Suppressor macrophage treated with lipopolysaccharide for 1 hour (primary cell): ENCODE data around the gene MCOLN1.
A peak's percentile ranks its signal among the peaks of the same experiment; 100 is the strongest.
"Not testable (repeated sequence)": the region's sequence is repeated elsewhere in the genome, so short reads cannot be mapped to it uniquely, and the experiment has no call there.

Experiments
- DNase-seq, 3 donors: peaks; one replicate each; pipeline ENCODE4 v3.0.0-alpha.2; 2020 to 2022

Gene MCOLN1

DNA sequence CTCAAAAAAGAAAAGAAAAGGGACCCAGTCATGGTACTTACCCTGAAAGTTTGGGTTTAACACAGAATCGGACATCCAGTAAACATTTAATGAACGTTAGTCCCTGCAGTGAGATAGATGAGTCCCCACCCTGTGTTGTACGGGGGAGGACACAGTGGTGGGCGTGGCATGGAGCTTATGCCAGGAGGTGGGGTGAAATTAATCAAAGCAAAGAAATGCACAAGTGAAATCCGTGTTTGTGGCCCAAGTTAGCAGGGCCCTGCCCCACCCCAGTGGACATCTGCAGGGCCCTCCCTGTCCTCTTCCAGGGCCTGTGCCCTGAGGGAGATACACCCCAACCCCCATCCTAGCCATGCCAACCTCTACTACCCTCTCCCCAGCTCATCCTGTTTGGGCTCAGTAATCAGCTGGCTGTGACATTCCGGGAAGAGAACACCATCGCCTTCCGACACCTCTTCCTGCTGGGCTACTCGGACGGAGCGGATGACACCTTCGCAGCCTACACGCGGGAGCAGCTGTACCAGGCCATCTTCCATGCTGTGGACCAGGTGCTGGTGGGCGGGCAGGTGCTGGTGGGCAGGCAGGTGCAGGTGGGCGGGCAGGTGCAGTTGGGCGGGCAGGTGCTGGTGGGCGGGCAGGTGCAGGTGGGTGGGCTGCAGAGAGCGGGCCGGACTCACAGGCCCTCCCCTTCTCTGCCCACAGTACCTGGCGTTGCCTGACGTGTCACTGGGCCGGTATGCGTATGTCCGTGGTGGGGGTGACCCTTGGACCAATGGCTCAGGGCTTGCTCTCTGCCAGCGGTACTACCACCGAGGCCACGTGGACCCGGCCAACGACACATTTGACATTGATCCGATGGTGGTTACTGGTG, 3.9 kb downstream of the MCOLN1 start:
- DNase-seq, result no peak

DNA sequence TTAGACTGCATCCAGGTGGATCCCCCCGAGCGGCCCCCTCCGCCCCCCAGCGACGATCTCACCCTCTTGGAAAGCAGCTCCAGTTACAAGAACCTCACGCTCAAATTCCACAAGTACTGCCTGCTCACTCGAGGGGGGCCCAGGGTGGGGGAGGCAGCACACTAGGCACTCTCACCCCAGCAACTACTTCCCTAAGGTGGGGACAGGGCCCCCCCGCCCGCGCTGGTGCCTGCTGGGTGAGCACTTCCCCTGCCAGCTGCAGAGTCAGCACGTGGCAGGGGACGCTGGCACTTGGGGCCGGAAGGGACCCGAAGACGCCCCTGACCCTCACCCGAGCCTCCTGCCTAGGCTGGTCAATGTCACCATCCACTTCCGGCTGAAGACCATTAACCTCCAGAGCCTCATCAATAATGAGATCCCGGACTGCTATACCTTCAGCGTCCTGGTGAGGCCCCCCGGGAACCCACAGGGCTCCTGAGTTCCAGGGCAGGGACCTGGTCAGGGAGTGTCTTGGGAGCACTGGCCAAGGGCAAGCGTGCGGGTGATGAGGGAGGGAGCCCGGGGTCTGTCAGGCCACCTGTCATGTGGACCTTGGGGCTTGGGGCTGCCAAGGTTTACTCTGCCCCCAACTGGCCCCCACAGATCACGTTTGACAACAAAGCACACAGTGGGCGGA, 5.2 kb downstream of the MCOLN1 start:
- DNase-seq, result peak; percentile 32 to 57 (median 34)

DNA sequence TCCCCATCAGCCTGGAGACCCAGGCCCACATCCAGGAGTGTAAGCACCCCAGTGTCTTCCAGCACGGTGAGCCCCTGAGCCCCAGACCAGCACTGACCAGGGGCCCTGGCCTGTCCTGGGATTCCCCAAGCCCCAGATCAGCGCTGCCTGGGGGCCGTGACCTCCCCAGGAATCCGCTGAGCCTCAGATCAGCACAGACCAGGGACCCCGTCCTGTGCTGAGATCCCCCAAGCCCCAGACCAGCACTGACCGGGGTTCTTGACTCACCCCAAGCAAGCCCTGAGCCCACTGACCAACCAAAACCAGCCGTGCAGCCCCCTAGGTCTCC, 5.7 kb downstream of the MCOLN1 start:
- DNase-seq, result no peak

DNA sequence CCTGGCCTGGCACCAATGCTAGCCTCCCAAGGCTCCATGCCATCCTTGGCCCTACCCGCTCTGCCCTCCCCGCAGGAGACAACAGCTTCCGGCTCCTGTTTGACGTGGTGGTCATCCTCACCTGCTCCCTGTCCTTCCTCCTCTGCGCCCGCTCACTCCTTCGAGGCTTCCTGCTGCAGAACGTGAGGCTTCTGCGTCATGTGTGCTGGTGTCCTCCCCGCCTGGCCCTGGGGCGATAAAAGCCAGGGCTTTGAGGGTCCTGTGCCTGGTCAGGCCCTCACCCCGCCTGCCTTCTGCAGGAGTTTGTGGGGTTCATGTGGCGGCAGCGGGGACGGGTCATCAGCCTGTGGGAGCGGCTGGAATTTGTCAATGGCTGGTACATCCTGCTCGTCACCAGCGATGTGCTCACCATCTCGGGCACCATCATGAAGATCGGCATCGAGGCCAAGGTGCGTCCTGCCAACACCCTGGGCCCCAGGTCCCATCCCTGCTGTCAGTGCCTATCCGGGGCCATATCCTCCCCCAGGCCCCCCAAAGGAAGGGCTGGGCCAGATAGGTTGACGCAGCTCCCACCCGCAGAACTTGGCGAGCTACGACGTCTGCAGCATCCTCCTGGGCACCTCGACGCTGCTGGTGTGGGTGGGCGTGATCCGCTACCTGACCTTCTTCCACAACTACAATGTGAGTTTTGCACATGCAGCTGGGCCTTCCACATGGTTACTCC, 6.3 kb downstream of the MCOLN1 start:
- no peak for DNase-seq

DNA sequence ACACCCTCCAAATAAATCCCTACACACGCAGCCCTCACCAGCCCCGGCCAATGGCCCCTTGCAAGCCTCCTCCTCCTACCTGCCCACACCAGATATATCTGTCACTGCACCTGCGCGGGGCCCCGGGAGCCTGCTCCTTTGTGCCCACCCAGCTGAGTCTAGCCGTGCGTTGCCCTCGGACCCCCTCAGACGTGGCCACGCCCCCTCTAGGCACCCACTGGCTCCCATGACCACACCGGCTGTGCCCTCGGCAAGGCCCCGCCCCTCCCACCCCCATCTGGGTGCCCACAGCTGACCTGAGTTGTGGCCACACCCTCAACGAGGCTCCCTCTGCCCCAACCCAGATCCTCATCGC, 6.8 kb downstream of the MCOLN1 start:
- DNase-seq, result no peak

DNA sequence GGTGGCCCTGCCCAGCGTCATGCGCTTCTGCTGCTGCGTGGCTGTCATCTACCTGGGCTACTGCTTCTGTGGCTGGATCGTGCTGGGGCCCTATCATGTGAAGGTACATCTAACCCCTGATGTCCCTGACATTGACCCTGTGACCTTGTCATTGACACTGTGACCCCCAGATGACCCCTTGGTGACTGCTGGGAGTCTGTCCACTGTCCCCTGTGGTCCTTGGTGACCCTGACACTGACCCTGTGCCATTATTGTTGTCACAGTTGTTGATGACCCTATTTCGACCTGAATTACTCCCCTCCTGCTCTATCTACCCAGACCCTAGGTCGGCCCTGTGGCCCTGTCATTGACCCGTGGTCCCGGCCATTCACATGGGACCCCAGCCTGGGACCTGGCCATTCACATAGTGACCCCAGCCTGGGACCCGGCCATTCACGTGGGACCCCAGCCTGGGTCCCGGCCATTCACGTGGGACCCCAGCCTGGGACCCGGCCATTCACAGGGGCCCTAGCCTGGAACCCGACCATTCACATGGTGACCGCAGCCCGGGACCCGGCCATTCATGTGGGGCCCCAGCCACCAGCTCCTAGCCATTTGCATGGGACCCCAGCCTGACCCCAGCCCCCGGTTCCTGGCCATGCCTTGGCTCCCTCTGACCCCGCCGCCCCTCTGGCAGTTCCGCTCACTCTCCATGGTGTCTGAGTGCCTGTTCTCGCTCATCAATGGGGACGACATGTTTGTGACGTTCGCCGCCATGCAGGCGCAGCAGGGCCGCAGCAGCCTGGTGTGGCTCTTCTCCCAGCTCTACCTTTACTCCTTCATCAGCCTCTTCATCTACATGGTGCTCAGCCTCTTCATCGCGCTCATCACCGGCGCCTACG, 7.4 kb downstream of the MCOLN1 start:
- DNase-seq, result no peak

DNA sequence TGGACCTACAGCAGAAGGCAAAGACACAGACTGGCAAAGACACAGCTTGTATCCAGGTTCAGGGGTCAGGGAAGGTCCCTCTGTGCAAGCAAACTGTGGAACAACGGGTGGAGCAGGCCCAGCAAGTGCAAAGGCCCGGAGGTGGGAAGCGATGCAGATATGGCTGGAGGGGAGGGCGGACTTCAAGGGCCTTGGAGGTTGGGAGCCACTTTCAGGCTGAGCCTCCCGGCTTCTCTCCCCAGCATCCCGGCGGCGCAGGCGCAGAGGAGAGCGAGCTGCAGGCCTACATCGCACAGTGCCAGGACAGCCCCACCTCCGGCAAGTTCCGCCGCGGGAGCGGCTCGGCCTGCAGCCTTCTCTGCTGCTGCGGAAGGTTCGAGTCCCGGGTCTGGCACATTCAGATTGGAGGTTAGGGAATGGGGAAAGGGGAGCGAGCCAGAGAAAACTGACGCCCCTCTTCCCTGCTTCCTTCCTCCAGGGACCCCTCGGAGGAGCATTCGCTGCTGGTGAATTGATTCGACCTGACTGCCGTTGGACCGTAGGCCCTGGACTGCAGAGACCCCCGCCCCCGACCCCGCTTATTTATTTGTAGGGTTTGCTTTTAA, 11.0 kb downstream of the MCOLN1 start:
- DNase-seq, result no peak

DNA sequence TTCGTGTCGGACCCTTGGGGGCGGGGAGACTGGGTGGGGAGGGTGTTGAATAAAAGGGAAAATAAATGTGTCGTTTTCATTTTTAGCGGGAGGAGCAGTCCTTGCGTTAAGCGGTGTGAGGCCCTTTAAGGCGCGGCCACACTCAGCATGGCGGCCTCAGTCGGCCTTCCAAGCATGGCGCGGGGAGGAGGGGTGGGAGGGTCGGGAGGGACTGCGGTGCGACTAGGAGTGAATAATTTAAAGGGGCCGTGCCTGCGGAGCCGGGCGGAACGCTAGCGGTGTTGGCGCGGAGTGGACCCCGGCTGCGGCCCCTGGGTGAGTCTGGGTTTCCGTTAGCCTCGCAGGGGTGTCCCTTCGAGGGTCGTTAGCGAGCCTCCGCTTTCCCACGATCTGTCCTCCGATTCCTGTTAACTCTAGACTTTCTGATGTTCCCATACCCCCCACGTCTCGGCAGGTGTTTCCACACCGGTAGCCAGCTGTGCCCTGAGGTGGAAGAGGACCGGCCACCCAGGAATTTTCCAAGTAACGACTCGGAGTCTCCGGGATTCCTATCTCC, 11.6 kb downstream of the MCOLN1 start:
- peak; percentile 80 to 89 (median 82) for DNase-seq

DNA sequence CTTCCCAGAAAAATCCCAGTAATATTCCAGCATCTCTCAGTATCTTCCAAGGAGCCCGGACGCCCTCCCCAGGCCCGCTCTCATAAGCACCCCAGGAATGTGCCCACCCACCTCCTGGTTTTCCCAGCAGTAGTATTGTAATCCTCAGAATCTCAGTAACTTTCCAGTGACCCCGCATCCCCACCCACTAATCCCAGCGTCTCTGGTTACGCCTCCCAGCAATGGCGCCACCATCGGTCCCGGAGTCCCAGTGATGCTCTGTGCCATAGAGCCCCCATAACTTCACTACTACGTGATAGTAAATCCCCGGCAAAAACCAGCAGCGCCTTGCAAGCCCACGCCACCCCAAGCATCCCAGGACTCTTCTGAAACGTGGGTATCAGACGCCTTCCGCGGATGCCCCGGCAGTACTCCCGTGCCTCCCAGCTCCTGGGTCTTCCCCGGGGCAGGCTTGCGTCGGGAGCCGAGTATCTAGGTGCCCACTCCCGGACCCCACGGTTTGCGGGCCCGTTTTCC, 12.2 kb downstream of the MCOLN1 start:
- peak; percentile 49 to 73 (median 65) for DNase-seq

DNA sequence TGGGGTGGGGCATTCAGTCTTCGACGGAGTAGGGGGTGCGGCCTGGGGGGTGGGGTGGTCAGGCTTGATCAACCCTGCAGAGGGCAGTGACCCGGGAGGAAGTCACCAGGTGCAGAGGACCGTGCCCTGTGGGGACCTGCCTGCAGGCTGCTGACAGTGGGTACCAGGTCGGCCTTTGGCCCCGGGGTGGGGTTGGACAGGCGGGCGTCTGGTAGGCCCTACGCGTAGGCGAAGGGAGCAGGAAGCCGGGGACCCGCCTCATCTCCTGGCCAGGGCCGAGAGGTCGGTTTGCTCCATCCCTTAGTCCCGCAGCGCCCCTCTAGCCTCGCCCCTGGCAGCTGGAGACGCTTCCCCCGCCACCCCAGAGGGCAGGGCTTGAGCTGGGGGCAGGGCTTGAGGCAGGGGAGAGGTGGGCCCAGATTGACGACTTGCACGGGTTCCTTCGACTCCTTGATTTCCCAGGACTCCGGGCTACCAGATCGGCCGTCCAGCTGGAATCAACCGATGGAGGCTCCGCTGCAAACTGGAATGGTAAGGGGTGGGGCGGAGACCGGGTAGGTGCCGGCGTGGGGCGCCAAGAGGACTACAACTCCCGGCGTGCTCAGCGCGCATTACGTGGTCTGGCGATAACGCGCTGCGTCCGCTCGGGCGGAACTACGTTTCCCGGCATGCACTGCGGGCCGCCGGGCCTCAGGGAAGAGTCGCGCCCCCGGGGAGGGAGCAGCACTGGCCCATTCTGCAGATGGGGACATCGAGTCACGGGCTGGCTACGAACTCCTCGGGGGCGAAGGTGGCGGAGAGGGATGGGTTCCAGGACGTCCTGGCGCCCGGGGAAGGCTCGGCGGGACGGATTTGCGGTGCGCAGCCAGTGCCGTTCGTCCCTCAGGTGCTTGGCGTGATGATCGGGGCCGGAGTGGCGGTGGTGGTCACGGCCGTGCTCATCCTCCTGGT, 12.9 kb downstream of the MCOLN1 start, which contains the start of gene PNPLA6:
Gene PNPLA6, plus strand, starts transcription at position 671 of the 951 bp plus-strand sequence. Its CDS starts 72 bp downstream, at position 743.
- peak; percentile 94 to 97 (median 97) for DNase-seq

DNA sequence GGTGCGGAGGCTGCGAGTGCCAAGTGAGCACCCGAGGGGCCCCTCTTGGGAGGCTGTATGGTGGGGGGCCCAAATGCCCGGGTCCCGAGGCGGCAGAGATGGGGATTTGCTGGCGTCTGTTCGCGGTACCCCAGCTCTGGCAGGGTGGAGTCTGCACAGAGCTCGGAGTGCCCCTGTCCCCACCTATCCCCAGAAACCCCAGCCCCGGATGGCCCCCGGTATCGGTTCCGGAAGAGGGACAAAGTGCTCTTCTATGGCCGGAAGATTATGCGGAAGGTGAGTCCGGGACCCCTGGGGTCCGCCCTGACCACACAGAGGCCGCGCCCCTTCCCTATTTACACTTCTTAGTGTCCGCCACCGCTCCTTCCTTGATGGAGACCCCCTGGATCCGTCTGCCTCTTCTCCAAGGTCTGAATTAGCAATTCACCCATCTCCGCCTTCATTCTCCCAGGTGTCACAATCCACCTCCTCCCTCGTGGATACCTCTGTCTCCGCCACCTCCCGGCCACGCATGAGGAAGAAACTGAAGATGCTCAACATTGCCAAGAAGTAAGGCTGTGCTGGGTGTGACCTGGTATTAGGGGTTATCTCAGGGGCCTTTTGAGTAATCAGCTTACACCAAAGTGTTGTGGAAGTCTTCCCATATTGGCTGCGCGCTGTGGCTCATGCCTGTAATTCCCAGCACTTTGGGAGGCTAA, 13.7 kb downstream of the MCOLN1 start:
- peak in 1 of 3 donors; percentile 19 for DNase-seq

DNA sequence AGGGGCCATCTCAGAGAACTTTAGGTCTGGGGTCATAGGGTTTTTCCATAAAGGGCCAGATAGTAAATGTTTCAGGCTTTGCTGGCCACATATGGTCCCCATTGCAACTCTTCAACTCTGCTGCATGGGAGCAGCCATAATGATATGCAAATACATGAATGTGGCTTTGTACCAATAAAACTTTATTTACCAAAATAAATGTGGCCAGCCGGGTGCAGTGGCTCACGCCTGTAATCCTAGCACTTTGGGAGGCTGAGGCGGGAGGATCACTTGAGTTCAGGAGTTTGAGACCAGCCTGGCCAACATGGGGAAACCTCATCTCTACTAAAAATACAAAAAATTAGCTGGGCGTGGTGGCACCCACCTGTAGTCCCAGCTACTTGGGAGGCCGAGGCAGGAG, 16.6 kb downstream of the MCOLN1 start:
- DNase-seq, result not testable (repeated sequence)

DNA sequence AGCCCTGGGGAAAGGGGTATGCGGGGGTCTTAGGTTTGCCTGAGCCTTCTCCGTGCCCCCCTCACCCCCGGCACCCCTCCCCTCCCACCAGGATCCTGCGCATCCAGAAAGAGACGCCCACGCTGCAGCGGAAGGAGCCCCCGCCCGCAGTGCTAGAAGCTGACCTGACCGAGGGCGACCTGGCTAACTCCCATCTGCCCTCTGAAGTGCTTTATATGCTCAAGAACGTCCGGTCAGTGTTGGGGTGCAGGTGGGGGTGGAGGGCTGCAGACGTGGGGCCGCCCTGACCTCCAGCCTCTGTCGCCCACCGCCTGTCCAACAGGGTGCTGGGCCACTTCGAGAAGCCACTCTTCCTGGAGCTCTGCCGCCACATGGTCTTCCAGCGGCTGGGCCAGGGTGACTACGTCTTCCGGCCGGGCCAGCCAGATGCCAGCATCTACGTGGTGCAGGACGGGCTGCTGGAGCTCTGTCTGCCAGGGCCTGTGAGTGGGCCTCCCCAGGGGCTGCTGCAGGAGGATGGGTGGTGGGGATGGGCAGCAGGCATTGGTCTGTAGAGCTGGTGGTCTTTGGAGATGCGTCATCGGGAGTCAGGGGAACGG, 17.5 kb downstream of the MCOLN1 start:
- DNase-seq, result no peak

DNA sequence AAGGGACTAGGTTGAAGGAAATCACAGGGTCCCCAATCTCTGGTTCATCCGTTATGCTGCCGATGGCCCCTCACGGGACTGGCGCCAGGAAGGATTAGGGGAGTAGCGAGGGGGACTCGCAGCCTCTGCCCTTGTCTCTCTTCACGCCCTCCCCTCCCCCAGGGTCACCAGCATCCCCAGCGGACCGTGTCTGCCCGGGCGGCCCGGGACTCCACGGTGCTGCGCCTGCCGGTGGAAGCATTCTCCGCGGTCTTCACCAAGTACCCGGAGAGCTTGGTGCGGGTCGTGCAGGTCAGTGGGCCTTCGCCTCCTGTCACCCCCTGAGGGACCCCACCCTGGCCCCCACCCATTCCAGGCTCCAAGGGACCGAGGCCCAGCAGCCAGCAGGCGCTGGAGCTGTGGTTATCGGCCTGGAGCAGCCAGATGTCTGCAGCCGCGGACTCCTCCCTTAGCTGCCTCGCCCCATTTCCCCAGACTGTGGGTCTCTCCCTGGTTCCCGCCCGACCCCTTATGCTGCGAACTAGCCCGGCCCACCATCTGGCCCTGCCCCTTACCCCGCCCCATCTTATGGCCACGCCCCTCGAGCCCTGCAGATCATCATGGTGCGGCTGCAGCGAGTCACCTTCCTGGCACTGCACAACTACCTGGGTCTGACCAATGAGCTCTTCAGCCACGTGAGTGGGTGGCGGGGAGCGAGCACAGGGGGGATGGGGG, 18.5 kb downstream of the MCOLN1 start:
- peak; percentile 28 to 41 (median 33) for DNase-seq

DNA sequence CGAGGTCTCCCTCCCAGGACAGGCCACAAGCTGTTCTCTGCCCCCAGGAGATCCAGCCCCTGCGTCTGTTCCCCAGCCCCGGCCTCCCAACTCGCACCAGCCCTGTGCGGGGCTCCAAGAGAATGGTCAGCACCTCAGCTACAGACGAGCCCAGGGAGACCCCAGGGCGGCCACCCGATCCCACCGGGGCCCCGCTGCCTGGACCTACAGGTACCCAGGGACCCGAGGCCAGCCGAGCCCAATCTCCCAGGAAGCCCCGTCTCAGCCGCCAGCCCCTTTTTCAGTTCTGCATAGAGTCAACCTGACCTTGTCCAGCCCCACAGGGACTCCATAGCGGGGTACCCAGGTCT, 19.0 kb downstream of the MCOLN1 start:
- no peak for DNase-seq

DNA sequence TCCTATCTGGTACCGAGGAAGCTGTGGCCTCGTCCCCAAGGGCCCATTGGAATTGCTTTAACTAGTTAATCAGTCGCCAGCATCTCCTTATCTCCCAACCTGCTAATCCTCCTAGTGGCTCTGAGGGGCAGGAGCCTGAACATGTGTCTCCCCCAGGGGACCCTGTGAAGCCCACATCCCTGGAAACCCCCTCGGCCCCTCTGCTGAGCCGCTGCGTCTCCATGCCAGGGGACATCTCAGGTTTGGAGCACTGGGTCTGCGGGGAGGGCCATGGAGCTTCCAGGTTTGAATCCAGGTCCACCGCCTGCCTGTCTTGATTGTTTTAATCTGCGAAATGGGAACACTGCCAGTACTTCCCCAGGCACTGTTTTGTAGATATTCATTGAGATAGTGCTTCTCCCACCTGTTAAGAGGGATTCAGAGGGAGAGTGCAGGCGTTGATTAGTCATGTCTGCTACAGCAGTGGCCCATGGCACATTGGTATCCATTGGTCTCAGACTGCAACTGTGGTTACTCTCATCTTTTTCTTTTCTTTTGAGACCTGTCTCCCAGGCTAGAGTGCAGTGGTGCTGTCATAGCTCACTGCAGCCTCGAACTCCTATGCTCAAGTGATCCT, 19.5 kb downstream of the MCOLN1 start:
- no peak for DNase-seq

DNA sequence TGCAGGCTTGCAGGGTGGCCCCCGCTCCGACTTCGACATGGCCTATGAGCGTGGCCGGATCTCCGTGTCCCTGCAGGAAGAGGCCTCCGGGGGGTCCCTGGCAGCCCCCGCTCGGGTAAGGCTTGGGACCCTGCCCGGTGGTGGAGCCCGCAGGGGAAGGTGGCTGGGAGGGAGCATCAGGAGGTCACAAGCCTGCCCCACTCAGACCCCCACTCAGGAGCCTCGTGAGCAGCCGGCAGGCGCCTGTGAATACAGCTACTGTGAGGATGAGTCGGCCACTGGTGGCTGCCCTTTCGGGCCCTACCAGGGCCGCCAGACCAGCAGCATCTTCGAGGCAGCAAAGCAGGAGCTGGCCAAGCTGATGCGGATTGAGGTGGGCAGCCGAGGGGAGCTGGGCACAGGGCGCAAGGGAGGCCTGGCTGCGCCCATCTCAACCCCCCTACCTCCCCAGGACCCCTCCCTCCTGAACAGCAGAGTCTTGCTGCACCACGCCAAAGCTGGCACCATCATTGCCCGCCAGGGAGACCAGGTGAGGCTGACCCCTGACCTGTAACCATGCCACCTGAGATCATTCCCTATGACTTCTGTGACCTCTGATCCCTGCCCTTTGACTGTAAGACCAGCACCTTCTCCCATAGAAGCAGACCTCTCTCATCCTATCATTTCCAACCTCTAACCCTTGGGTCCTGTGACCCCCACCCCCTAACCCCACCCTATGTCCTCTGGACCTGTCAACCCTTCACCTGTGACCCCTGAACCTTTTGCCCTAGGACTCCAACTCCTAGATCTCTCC, 20.3 kb downstream of the MCOLN1 start:
- no peak for DNase-seq
